Karpas-422 (cell line): ENCODE data around the gene GALNT8. TPM values are rescaled to one million over a fixed set of nuclear protein-coding genes. Genes with fewer than 3 reads are reported as not detected.
A peak's percentile ranks its signal among the peaks of the same experiment; 100 is the strongest.

Source experiments
- DNase-seq: peaks from one replicate; pipeline ENCODE4 v3.0.0-alpha.2; 2015
- H2AFZ ChIP-seq: fragments of 200-600 bp; sonication (generic); 2 replicates; pipeline ENCODE4 v1.6.1; 2014; ENCODE audit warnings: antibody characterized with exemption, low read length, mixed read lengths
- H3K27ac ChIP-seq: fragments of 200-600 bp; sonication (generic); 2 replicates; pipeline ENCODE4 v1.5.1; 2014; ENCODE audit warnings: mild to moderate bottlenecking, low read length, moderate library complexity
- H3K27me3 ChIP-seq: fragments of 200-600 bp; sonication (generic); 2 replicates; pipeline ENCODE4 v1.6.1; 2014; ENCODE audit warnings: low read length, mixed read lengths
- H3K36me3 ChIP-seq: fragments of 200-600 bp; sonication (generic); 2 replicates; pipeline ENCODE4 v1.6.1; 2014; ENCODE audit warnings: low read length, mixed read lengths; ENCODE audit not compliant: insufficient read depth
- H3K4me1 ChIP-seq: fragments of 200-600 bp; sonication (generic); 2 replicates; pipeline ENCODE4 v1.6.1; 2014; ENCODE audit warnings: mild to moderate bottlenecking, low read length, mixed read lengths
- H3K4me2 ChIP-seq: fragments of 200-600 bp; sonication (generic); 2 replicates; pipeline ENCODE4 v1.6.1; 2014; ENCODE audit warnings: low read length, low read depth, mild to moderate bottlenecking; ENCODE audit not compliant: poor library complexity, severe bottlenecking
- H3K4me3 ChIP-seq: fragments of 200-600 bp; sonication (generic); 2 replicates; pipeline ENCODE4 v1.5.1; 2014; ENCODE audit warnings: mild to moderate bottlenecking, antibody characterized with exemption, low read length, mixed read lengths
- H3K79me2 ChIP-seq: fragments of 200-600 bp; sonication (generic); 2 replicates; pipeline ENCODE4 v1.6.1; 2014; ENCODE audit warnings: mild to moderate bottlenecking, low read length, mixed read lengths
- H3K9ac ChIP-seq: fragments of 200-600 bp; sonication (generic); 2 replicates; pipeline ENCODE4 v1.6.0; 2014; ENCODE audit warnings: low read length
- H3K9me2 ChIP-seq: fragments of 200-600 bp; sonication (generic), shearing (Covaris generic); replicated peaks from 2 replicates; pipeline ENCODE4 v1.6.0; 2014; ENCODE audit warnings: mild to moderate bottlenecking, low read length, moderate library complexity; ENCODE audit not compliant: insufficient read depth
- H3K9me3 ChIP-seq: fragments of 300-700, 200-600 bp; sonication (generic); 2 replicates; pipeline ENCODE4 v1.6.1; 2014; ENCODE audit warnings: low read length, mixed read lengths
- H4K20me1 ChIP-seq: fragments of 200-600 bp; sonication (generic); 2 replicates; pipeline ENCODE4 v1.6.1; 2014; ENCODE audit warnings: mild to moderate bottlenecking, antibody characterized with exemption, low read length, low read depth; ENCODE audit not compliant: insufficient read depth
- total RNA-seq: library from RNA; depleted of rRNA; stranded (reverse); fragments of >200 nt; shearing (Covaris generic); gene quantifications from 2 replicates; pipeline ENCODE4 v1.2.3, GENCODE V29; 2014; ENCODE audit warnings: low replicate concordance; rRNA removed

Gene GALNT8
- total RNA-seq, 1 experiment from 2014 or later: not detected

- no peak overlapping the region for H3K9ac ChIP-seq
- no peak for DNase-seq
- H3K4me3 ChIP-seq: no peak overlapping the region
- no peaks in the 10 kb centered on the region for H3K79me2 ChIP-seq
- H2AFZ ChIP-seq: no peak overlapping the region
- H3K9me2 ChIP-seq: no peaks in the 10 kb centered on the region
- H3K27ac ChIP-seq: no peak overlapping the region
- peaks cover 23% of the 10 kb centered on the region for H3K4me1 ChIP-seq
- no peaks in the 10 kb centered on the region for H3K27me3 ChIP-seq
- no peak overlapping the region for H3K4me2 ChIP-seq
- H4K20me1 ChIP-seq: no peaks in the 10 kb centered on the region
- H3K36me3 ChIP-seq: no peaks in the 10 kb centered on the region
- H3K9me3 ChIP-seq: no peaks in the 10 kb centered on the region
Measured at GRCh38 chr12:4817880-4818279, 97.7 kb downstream of the GALNT8 start.

DNA sequence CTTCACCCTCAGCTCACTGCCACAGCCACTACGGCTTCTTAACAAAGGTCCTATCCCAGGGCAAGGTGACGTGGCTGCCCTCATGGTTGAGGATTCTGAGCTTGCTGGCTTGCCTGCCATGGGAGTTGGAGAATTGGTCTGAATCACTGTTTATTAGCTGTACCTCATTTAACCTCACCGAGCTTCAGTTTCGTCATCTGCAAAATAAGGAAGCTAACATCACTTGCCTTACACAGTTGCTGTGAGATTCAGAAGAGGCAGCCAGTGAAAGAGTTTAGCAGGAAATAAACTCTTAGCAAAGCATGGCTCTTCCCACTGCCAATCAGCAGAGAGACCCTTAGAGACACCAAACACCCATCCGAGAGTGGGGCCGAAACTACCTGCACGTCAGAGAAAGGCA is 99.5 kb downstream of the GALNT8 start:
- Histone ChIP-seq H3K4me2 (no peak overlapping the region), H3K9me2 (no peaks in the 10 kb centered on the region), H3K9me3 (no peaks in the 10 kb centered on the region), H2AFZ (no peak overlapping the region), H3K4me1 (peaks cover 23% of the 10 kb centered on the region), H3K27ac (no peak overlapping the region), H3K9ac (no peak overlapping the region), H4K20me1 (no peaks in the 10 kb centered on the region), H3K27me3 (no peaks in the 10 kb centered on the region), H3K36me3 (no peaks in the 10 kb centered on the region), H3K79me2 (no peaks in the 10 kb centered on the region), H3K4me3 (no peak overlapping the region)
- DNase-seq: peak; percentile 65

- Histone ChIP-seq H3K9ac (no peak overlapping the region), H3K4me3 (no peak overlapping the region), H3K9me2 (no peaks in the 10 kb centered on the region), H2AFZ (no peak overlapping the region), H3K27ac (no peak overlapping the region), H3K36me3 (no peaks in the 10 kb centered on the region), H3K9me3 (no peaks in the 10 kb centered on the region), H3K79me2 (no peaks in the 10 kb centered on the region), H4K20me1 (no peaks in the 10 kb centered on the region), H3K4me1 (peaks cover 27% of the 10 kb centered on the region), H3K4me2 (no peak overlapping the region), H3K27me3 (no peaks in the 10 kb centered on the region)
- DNase-seq: no peak
Measured at GRCh38 chr12:4820971-4821370, 100.8 kb downstream of the GALNT8 start.

Other genes starting within 250 kb of the GALNT8 start
- 14.1 and 39.2 TPM in 2 replicates for gene RAD51AP1, start 181.5 kb upstream of the GALNT8 start, total RNA-seq
- 27.2 and 44.9 TPM in 2 replicates for gene DYRK4, start 158.2 kb upstream of the GALNT8 start, total RNA-seq
- 0.56 and 0.69 TPM in 2 replicates for gene AKAP3, start 71.3 kb upstream of the GALNT8 start, total RNA-seq
- 72.2 and 83.9 TPM in 2 replicates for gene NDUFA9, start 71.3 kb upstream of the GALNT8 start, total RNA-seq
- 0.25 TPM in 1 of 2 replicates, not detected in the other for gene KCNA1, start 189.5 kb downstream of the GALNT8 start, total RNA-seq